HG02840 (cell line): ENCODE measurements around the gene ATXN7L1.

Source experiments
- ATAC-seq: cut with Tn5 transposase; IDR thresholded peaks from one replicate; pipeline ENCODE4 v1.9.1; 2021; ENCODE audit warnings: mild to moderate bottlenecking, moderate library complexity, moderate number of reproducible peaks; ENCODE audit not compliant: unreplicated experiment, low FRiP score

Gene ATXN7L1

DNA sequence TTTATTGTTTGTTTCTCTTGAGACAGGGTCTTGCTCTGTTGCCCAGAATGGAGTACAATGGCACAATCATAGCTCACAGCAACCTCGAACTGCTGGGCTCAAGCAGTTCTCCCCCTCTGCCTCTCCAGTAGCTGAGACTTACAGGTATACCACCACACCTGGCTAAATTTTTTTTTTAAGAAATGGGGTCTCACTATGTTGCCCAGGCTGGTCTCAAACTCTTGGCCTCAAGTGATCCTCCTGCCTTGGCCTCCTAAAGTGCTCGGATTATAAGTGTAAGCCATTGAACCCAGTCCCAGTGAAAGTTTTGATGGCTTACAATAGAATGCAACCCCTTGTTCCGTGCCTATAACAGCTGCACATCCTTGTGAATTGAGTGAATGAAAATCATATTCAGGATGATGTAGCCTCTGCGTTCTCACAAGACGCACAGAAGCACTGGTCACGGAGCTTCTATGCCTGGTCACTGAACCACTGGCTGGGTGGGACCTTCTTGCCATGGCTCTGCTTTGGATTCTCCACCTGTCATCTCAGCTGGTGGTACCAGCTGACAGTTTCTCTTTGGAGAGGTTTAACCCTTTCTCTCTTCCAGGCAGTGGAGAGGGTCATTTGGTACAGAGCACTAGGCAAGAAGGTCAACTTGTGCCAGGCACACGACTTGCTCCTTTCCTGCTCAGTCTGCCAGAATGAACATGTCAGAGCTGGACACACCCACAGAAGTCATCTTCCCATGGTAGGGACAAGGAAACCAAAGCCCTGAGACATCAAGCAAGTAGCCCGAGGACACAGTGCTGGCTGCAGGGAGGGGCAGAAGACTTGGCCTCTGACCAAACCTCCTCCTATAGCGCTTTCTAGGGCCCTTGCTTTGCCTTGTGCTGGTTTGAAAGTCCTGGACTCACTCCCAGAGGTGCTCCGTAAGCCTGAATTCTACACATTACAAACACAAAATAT, 89.6 kb downstream of the ATXN7L1 start:
- ATAC-seq = no peak

DNA sequence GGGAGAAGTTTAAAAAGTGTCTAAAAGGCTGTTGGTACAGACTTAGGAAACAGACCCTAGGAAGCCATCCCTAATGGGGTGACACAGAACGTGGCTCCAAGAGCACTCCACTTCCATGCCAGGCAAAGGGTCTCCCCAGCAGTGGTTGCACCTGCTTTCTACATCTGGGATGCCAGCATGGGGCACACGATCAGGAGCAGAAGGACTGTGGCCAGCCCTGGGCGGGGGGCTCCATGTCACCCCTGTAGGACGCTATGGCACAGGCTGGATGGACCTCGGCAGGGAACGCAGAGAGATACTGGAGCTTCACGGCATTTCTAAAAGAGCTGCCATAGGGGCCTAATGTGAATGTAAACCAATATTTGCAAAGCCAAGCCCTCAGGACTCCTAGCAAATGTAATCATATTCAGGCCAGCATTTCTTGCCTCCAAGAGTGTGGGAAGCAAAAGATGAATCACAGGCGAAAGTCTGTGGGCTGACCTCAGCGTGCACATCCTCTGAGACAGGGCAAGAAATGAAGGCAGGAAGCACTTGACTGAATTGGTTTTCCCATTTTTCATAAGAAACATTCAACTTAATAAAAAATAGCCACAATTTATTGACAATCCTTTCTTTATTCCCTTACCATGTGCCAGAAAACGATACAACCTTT, 93.9 kb downstream of the ATXN7L1 start:
- ATAC-seq = no peak

DNA sequence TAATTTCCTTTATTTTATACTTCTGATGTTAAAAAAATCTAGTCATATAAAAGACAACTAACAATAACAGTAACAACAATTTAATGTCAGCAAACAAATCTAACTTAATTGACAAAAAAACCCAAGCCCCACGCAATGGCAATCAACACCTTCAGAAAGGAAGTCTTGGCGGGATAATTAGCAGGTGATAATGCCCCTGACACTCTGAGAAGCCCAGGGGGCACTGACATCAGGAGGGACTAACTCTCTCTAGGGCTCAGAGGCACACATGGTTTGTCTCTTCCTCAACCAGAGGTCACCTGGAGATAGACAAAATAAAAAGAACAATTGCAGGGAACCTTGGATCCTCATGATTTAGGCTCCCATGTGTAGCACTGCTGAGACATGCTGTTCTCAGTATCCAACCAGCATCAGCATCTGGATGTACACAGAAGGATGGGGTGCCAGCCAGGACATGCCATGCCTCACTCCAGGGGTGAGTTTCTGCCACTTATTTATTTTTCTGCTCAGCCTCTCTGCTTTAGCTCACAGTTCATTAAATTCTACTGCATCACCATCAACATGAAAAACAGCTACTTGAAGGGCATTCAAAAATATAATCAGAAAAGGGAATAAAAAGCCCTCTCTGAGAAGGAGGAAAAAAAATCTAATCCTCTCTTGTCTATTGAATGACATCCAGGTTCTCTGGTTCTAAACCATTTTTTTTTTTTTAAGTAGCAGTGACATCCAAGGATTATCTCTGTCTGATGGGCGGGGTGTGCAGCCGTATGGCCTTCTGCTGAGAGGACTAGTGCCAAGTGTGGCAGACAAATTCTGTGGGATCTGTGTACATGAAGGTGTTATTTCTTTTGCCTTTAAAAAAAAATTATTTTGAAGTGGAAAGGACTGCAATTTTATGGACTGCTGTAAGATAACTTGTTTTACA, 96.3 kb downstream of the ATXN7L1 start:
- ATAC-seq = no peak

DNA sequence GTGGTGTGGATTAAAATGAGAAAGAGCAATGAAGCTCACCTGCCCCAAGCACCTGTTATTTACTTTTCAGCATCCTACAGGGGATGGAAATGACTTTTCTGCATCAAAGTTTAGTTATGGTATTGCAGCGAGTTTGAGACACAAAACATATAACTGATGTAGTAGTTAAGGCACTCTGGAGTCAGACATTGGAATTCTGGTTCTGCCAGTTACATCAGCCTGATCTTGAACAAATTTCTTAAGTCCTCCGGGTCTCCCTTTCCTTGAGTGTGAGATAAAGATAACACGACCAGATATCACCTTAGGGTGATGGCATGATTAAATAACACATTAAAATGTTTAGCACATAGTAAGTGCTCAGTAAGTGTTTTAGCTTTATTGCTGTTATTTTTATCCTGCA, 97.4 kb downstream of the ATXN7L1 start:
- no peak for ATAC-seq

DNA sequence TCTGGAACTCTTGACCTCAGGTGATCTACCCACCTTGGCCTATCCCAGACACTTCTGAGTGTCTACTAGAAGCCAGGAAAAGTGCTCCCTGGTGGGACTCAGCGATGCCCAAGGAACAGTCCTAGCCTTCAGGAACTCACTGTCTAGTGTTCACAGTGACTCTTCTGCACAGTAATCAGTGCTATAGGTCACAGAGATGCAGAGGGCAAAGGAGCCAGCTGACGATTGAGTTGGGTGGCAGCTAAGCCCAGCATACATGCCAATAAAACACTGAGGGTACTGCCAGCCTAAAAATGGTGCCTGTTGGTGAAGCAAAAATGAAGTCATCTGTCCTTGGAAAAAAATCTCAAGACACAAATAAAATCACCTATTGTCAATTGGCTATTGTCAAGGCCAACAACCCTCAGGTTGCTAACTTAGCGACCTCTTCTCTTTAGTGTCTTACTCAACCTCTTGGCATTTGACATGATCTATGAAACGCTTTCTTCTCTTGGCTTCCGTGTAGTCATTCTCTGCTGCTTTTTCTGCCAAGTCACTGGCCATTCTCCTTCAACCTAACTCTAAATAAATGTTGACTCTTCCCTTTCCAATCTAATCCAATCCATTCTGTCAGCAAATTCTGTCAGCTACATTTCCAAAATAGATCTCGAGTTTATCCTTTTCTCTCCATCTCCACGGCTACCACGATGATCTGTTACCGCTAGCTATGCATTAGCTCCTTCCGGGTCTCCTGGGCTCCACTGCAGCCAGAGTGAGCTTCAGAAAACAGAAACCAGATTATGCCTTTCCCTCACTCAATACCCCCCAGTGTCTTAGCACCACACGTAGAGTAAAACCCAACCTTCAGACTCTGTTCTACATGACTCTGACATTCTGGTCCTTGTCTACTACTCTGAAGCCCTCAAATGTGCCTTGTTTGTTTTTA, 99.2 kb downstream of the ATXN7L1 start:
- no peak for ATAC-seq

DNA sequence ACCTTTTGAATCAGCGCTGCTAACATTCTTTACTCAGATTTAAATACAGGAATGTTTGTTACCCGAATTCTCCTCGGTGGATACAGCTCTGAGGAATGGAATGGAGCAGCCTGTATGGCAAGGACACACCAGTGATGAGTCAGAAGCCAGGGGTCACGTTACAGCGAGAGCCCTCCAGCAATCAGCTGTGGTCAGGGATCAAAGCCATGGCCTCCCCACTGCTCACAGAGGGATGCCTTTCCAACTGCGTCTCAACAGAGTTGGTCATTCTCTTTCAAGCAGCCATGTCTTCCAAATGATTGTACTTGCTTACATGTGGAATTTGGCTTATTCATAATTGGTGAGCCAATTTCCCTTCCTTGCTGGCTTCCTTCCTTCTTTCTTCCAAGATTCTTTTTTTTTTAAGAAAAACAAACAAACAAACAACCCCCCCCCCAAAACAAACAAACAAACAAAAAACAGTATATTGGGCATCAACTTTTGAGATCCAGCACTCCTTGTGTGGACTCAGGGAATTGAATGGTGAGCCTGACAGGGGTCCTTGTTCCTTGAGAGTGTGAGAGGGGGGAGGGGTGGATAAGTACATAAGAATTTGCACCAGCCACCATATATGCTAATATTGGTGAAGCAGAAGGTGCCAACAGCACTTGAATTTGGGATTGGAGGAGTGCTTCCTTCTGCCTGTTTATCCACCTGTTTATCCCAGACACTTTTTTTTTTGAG, 100.2 kb downstream of the ATXN7L1 start:
- ATAC-seq = no peak

DNA sequence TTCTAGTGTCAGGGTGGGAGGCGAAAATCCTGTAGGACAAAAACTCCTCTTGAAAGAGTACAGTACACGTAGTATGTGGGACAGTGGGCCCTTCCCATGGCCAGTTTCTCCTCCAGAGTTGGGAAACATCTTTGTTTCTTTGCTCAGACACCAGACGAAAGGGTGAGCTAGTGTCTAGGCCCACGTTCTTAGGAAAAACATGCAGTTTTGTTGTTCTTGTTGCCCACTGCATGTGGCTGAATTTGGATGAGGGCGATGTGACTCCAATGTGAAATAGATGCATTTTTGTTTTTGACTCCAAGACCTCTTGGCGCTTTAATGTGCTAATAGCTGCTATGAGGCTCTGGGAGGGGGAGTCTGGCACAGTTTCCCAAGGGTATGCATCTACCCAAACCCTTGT, 100.8 kb downstream of the ATXN7L1 start:
- no peak for ATAC-seq

DNA sequence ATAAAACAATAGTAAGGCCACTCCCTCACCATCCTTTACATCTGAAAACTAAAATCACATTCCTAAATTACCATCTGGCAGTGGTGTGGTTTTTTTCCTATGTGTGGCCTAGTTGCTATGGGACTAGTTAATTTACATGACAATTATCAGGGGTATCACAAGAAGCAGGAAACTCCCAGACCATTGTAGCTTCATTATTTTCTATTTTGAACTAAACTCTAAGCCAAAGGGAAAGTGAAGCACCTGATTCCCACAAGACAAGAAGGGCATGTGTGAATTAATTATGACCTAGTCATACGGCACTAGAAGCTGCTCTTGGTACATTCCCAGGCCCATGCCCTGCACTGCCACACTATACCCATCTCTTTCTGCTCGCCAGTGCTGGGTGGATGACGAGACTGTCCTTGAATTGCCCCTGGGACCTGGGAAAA, 103.4 kb downstream of the ATXN7L1 start:
- no peak for ATAC-seq

DNA sequence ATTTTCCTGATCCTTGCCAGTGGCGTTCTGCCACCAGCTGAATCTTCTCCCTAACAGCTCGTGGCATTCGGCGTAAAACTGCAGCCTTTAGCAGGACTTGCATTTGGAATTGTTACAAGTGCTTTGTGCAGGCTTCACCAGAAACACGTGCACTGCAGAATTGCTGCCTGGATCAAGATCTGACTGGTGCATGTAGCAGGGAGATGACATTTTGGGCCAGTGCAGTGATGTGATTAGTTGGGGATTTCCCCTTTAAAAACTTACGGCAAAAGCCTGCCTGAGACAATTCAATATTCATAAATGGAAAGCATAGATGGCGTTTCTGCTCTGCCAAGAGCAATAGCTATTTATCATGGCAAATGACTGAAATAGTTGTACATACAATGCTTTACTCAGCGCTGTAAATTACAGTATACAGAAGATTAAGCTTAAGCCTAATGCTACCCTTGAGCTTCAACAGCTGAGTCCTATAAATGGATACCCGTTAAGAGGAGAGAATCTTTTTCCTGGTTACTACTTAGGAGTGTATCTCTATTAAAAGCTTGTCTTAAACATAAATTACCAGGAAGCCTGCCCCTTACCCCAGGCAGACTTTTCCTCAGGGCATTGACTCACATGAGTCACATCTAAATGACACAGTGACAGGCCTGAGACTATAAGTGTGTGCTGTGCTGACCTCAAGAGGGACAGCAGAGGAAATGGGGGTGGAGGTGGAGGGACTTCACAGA, 106.3 kb downstream of the ATXN7L1 start:
- ATAC-seq = no peak

DNA sequence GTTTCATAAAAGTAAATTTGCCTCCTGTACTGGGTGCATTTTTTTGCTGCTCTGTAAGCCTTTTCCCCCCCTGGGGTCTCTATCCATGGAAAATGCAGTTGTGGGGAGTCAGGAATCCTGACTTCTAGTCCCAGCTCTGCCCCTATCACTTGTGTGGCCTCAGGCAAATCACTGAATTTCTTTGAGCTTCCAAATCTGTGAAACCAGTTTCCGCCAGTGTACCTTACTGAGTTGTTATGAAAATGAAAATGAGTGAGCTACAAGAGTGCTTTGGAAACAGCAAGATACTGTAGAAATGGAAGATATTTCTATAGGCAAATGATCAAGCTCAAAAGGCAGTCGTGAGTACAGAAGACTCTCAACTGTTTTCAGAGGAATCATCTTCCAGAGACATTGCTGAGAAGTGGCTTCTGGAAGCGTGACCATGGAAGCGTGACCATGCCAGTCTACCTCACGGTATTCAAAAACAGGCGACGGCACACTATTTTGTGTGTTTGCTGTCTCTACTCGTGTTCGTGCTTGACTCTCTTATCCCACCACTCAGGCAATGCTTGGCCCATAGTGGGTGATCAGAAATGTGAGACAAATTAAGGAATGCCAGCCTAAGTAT, 107.4 kb downstream of the ATXN7L1 start:
- no peak for ATAC-seq

DNA sequence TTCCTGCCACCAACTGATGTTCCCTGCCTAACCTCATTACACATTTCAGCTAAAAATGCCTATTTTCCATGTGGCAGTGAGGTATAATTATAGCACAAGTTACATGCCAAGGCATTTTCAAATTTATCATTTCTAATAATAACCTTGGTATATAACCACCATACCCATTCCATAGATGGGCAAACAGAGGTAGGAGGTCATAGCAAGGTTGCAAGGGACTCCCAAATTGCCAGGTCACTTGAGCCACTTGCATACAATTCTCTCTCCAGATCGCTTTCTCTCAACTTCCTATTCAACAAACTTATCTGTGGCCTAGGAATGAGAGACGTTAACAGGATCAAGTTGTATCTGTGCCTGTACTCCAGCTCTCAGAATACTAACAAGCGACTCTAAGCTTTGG, 108.3 kb downstream of the ATXN7L1 start:
- no peak for ATAC-seq

DNA sequence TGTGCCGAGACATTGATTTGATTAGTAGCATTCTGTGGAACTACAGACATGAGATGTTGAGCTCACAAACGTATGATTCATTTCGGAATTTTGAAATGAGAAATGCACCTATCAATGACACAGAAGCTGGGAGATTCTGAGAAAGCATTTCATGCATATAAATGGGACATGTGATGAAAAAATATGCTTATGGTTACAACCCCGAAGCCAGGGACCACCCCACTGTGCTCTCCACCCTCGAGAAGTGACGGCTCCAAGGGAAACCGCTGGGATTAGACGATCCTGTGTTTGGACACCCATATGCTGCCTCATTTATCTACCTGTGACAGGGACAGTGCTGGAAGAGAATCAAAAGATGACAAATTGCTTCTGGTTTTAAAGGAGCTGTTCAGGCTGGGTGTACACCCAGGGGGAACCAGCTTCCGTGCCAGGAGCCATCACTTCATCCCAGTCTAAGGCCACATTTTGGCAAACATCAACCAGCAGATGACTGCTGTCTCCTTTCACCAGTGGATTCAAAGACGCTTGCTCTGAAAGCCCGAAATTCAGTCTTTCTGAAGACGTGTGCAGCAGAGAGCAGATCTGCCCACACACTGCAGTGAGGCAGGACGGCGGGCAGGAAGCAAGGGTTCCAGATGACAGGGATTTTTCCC, 109.9 kb downstream of the ATXN7L1 start:
- no peak for ATAC-seq

DNA sequence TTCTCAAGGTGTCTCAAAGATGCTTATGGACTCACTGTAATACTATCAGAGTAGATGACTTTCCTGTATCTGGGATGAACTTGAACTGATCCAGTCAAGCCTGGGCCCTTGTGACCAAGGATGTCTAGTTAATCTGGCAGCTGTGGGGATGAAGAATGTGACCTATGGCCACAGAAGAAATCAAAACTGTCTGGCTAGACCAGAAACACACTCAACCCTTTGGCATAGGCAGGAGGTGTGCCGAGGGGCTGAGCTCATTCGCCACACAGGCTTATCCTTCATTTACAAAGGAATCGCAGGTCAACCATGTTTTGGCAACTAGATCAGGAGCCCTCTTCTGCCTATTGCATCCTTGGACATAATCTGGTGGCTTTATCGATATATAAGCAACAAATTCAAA, 110.6 kb downstream of the ATXN7L1 start:
- no peak for ATAC-seq

DNA sequence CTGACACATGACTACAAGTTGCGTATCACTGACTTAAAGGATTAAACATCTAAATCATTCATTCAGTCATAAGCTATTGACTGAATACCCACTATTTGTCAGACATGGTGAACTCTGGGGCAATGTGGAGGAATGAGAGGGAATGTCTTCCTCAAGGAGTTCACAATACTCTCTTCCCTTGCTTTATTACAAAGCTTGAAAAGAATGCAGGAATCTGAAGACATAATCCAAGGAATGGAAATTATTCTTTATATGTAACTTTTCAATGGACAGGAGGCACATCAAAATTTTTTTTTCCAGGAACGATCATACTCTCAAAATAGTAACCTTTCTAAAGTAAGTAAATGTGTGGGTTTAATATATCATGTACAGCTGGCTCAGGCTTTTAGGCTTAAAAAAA, 111.9 kb downstream of the ATXN7L1 start:
- ATAC-seq = no peak

DNA sequence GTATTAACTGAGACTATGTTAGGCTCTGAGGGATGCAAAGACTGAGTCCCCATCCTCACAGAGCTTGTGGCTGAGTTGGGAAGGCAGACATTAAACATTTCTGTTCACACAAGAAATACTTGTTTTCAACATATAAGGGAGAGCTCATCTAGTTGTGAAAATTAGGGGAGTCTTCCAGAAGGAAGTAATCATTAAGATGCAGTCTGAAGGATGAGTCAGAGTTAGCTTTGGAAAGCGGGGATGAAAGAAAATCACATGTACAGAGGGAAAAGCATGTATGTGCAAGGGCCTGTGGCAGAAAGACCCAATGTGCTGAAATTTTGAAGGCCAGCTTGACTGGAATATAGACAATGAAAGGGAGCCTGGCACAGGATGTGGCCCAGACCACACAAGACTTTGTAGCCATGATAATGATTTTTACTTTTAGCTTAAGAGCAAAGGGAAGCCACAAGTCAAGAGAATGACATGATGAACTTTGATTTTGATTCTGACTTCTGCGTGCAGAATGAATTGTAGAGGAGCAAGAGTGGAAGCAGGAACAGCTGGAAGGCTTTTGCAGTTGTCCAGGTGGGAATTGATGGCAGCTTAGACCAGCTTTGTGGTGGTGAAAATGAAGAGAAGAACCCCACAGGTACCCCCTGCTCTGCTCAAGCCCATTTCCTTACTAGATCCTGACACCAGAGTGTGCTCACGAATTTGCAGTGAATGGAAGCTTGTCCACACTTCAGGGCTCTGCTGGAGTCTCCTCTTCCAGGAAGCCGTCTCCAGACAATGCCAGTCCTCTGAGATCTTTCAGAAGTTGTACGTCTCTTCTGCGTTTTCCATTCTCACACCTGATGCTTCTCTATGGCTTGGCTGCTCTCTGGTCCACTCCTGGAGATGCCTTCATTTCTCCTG, 115.6 kb downstream of the ATXN7L1 start:
- ATAC-seq = no peak
